8988T (cell line): ENCODE data around the gene CDC25A.

Experiments used
- DNase-seq: peaks from one replicate; pipeline ENCODE4 v3.0.0; 2011

Gene CDC25A

GRCh38 chr3:48194446-48195071, 6.3 kb upstream of the CDC25A start:
- peak; percentile 82 for DNase-seq

- DNase-seq, result no peak
Measured at GRCh38 chr3:48190911-48191310, 2.7 kb upstream of the CDC25A start.

GRCh38 chr3:48189321-48189720, 1.1 kb upstream of the CDC25A start:
- no peak for DNase-seq

GRCh38 chr3:48187579-48188265, 495 bp downstream of the CDC25A start:
- DNase-seq, result no peak

GRCh38 chr3:48187301-48187578, 977 bp downstream of the CDC25A start:
- no peak for DNase-seq

GRCh38 chr3:48186631-48187300, 1.5 kb downstream of the CDC25A start:
- no peak for DNase-seq

GRCh38 chr3:48185129-48185528, 3.1 kb downstream of the CDC25A start:
- DNase-seq, result no peak

- DNase-seq, result no peak
Measured at GRCh38 chr3:48184299-48184698, 3.9 kb downstream of the CDC25A start.

GRCh38 chr3:48180531-48181253, 7.5 kb downstream of the CDC25A start:
- DNase-seq, result no peak

- DNase-seq, result no peak
Measured at GRCh38 chr3:48180021-48180420, 8.2 kb downstream of the CDC25A start.

GRCh38 chr3:48178072-48178471, 10.1 kb downstream of the CDC25A start:
- no peak for DNase-seq

GRCh38 chr3:48157950-48158376, 30.3 kb downstream of the CDC25A start:
- no peak for DNase-seq

GRCh38 chr3:48157202-48157840, 30.9 kb downstream of the CDC25A start:
- DNase-seq, result no peak

GRCh38 chr3:48156163-48156562, 32.1 kb downstream of the CDC25A start:
- no peak for DNase-seq

GRCh38 chr3:48155122-48155521, 33.1 kb downstream of the CDC25A start:
- no peak for DNase-seq

GRCh38 chr3:48151807-48152427, 36.3 kb downstream of the CDC25A start:
- DNase-seq, result no peak

GRCh38 chr3:48151058-48151806, 37.0 kb downstream of the CDC25A start:
- peak; percentile 74 for DNase-seq

- DNase-seq, result no peak
Measured at GRCh38 chr3:48143992-48144391, 44.2 kb downstream of the CDC25A start.

GRCh38 chr3:48143567-48143966, 44.6 kb downstream of the CDC25A start:
- no peak for DNase-seq

- no peak for DNase-seq
Measured at GRCh38 chr3:48142316-48142870, 45.8 kb downstream of the CDC25A start.

- no peak for DNase-seq
Measured at GRCh38 chr3:48141604-48142137, 46.5 kb downstream of the CDC25A start.
